GM18909 (cell line): Measurements from ENCODE around the gene LSM14A.
"Not testable (repeated sequence)": the region's sequence is repeated elsewhere in the genome, so short reads cannot be mapped to it uniquely, and the experiment has no call there.

ENCODE experiments used
- ATAC-seq: cut with Tn5 transposase; IDR thresholded peaks from one replicate; pipeline ENCODE4 v1.9.1; 2021; ENCODE audit warnings: mild to moderate bottlenecking; ENCODE audit not compliant: unreplicated experiment, poor library complexity

LSM14A gene

GRCh38 chr19:34189199-34189916 is 17.1 kb downstream of the LSM14A start:
- ATAC-seq = no peak

- no peak for ATAC-seq
These were observed 17.7 kb downstream of the LSM14A start for GRCh38 chr19:34189917-34190425.

GRCh38 chr19:34191355-34191962 is 19.2 kb downstream of the LSM14A start:
- no peak for ATAC-seq

GRCh38 chr19:34193439-34193838 is 21.1 kb downstream of the LSM14A start:
- ATAC-seq = no peak

- no peak for ATAC-seq
These were observed 21.6 kb downstream of the LSM14A start for GRCh38 chr19:34193876-34194275.

GRCh38 chr19:34201133-34201532 is 28.8 kb downstream of the LSM14A start:
- no peak for ATAC-seq

- ATAC-seq = not testable (repeated sequence)
These were observed 33.0 kb downstream of the LSM14A start for GRCh38 chr19:34205324-34205723.

GRCh38 chr19:34208291-34208884 is 36.1 kb downstream of the LSM14A start:
- ATAC-seq = no peak

- no peak for ATAC-seq
These were observed 37.4 kb downstream of the LSM14A start for GRCh38 chr19:34209726-34210125.

GRCh38 chr19:34213283-34213682 is 41.0 kb downstream of the LSM14A start:
- no peak for ATAC-seq

GRCh38 chr19:34214040-34214439 is 41.7 kb downstream of the LSM14A start:
- ATAC-seq = no peak

- ATAC-seq = no peak
These were observed 42.8 kb downstream of the LSM14A start for GRCh38 chr19:34215006-34215665.

GRCh38 chr19:34215666-34216038 is 43.3 kb downstream of the LSM14A start:
- ATAC-seq = no peak

- ATAC-seq = not testable (repeated sequence)
These were observed 44.5 kb downstream of the LSM14A start for GRCh38 chr19:34216745-34217219.

- peak; percentile 50 for ATAC-seq
These were observed 45.9 kb downstream of the LSM14A start for GRCh38 chr19:34217952-34218817.

GRCh38 chr19:34218818-34219164 is 46.5 kb downstream of the LSM14A start:
- no peak for ATAC-seq

- ATAC-seq = no peak
These were observed 48.3 kb downstream of the LSM14A start for GRCh38 chr19:34220472-34221063.

GRCh38 chr19:34222386-34222785 is 50.1 kb downstream of the LSM14A start:
- no peak for ATAC-seq

- no peak for ATAC-seq
These were observed 52.8 kb downstream of the LSM14A start for GRCh38 chr19:34224996-34225658.
